ENCODE data around the gene ARF1.

The ARF1 gene

DNA sequence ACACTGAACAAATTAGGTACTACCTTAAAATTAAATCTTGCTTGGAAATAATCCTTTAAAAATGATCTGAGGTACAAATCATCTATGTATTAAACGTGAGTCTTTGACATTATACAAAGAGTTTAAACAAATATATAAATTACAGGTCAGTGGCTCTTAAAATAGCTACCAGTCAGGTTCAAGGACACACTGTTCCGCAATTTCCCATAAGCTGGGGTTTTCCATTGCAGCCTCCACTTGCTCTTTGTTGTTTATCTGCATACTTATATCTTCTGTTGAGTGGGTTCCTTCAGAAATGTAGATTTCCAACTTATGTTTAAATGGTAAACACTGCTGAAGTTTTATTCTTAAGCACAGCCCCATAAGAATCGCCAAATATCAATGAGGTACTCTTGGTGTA lies 32.3 kb downstream of the ARF1 start:
- H3K4me1 ChIP-seq = peaks cover 0 to 13% (median 5%) of the 10 kb centered on the region in 4 donors
- H3K27ac ChIP-seq = no peak overlapping the region
- DNase-seq = no peak
- H3K9me3 ChIP-seq = no peaks in the 10 kb centered on the region
- no peaks in the 10 kb centered on the region for H3K36me3 ChIP-seq
- H3K27me3 ChIP-seq = no peaks in the 10 kb centered on the region
- intact Hi-C loops (cut with DNase I; ENCODE audit: low total_unique reads) = no loop called here
- no peak overlapping the region for H3K4me3 ChIP-seq
- TF ChIP-seq, protein P1, sequence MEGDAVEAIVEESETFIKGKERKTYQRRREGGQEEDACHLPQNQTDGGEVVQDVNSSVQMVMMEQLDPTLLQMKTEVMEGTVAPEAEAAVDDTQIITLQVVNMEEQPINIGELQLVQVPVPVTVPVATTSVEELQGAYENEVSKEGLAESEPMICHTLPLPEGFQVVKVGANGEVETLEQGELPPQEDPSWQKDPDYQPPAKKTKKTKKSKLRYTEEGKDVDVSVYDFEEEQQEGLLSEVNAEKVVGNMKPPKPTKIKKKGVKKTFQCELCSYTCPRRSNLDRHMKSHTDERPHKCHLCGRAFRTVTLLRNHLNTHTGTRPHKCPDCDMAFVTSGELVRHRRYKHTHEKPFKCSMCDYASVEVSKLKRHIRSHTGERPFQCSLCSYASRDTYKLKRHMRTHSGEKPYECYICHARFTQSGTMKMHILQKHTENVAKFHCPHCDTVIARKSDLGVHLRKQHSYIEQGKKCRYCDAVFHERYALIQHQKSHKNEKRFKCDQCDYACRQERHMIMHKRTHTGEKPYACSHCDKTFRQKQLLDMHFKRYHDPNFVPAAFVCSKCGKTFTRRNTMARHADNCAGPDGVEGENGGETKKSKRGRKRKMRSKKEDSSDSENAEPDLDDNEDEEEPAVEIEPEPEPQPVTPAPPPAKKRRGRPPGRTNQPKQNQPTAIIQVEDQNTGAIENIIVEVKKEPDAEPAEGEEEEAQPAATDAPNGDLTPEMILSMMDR (IDR thresholded peaks at IDR 0.05) = no peak

DNA sequence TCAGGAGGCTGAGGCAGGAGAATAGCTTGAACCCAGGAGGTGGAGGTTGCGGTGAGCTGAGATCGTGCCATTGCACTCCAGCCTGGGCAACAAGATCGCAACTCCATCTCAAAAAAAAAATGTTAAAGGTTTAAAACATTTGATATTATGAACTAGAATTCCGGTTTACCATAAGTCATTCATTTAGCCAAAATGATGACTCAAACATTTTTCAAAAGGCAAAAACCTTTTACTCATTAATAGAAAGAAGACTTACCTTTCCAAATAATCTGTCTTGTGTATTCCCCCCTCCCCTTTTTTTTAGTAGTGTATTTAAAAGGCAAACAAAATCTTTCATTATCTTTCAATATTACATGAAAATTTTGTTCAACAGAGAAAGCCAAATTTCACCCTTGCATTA lies 34.8 kb downstream of the ARF1 start:
- no peak for DNase-seq
- H3K27me3 ChIP-seq = no peaks in the 10 kb centered on the region
- TF ChIP-seq, protein P1 (IDR thresholded peaks at IDR 0.05) = no peak
- no peak overlapping the region for H3K27ac ChIP-seq
- no peaks in the 10 kb centered on the region for H3K9me3 ChIP-seq
- intact Hi-C loops (cut with DNase I; ENCODE audit: low total_unique reads) = no loop called here
- H3K4me1 ChIP-seq = peaks cover 0 to 14% (median 3%) of the 10 kb centered on the region in 4 donors
- no peaks in the 10 kb centered on the region for H3K36me3 ChIP-seq
- H3K4me3 ChIP-seq = no peak overlapping the region

DNA sequence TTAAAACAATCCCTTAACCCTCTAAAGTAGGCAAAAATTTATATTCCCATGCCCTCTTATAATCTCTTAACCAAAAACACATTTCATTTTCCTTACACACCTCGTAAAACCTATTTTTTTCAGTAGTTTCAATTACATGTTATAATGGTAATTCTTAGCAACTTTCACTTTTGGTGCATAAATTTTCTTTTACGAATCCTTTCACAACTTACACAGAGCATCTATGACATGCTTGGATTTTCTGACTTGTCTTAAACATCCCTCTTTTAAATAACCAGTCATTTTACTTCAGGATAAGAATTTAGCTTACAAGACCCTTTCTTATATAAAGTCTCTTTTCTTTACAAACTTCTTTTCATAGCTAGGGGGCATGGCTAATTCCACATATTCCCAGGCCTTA lies 35.5 kb downstream of the ARF1 start:
- intact Hi-C loops (cut with DNase I; ENCODE audit: low total_unique reads) = no loop called here
- peaks cover 0 to 14% (median 3%) of the 10 kb centered on the region in 4 donors for H3K4me1 ChIP-seq
- DNase-seq = no peak

DNA sequence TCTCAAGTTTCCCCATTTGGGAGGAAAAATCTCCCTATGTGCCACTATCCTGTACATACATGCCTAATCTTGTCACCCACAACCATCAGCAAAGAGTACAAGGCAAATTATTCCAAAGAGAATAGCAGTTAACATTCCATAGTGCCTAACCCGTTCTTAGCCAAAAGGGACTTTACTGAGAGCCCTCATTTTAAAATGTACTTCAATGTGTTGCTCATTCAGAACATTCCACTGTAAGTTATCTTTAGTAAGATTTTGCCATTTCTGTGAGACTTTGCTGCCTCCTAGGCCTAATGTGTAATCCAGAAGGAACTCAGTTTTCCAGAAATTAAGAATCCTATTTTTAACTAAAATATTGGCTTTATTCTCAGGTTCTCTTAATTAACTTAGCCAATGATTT lies 37.8 kb downstream of the ARF1 start:
- H3K27me3 ChIP-seq = no peaks in the 10 kb centered on the region
- intact Hi-C loops (cut with DNase I; ENCODE audit: low total_unique reads) = no loop called here
- peak overlapping the region in 1 of 2 donors; percentile 20 for H3K27ac ChIP-seq
- DNase-seq = no peak
- TF ChIP-seq, protein P1 (IDR thresholded peaks at IDR 0.05) = no peak
- H3K4me1 ChIP-seq = peaks cover 0 to 14% (median 3%) of the 10 kb centered on the region in 4 donors
- H3K9me3 ChIP-seq = no peaks in the 10 kb centered on the region
- H3K36me3 ChIP-seq = no peaks in the 10 kb centered on the region
- H3K4me3 ChIP-seq = no peak overlapping the region

More for the DNA sequence above, 35.5 kb downstream of the ARF1 start:
- Histone ChIP-seq H3K36me3 (no peaks in the 10 kb centered on the region), H3K4me3 (no peak overlapping the region), H3K27me3 (no peaks in the 10 kb centered on the region), H3K9me3 (no peaks in the 10 kb centered on the region), H3K27ac (no peak overlapping the region)
- TF ChIP-seq, protein P1 (IDR thresholded peaks at IDR 0.05) = no peak

DNA sequence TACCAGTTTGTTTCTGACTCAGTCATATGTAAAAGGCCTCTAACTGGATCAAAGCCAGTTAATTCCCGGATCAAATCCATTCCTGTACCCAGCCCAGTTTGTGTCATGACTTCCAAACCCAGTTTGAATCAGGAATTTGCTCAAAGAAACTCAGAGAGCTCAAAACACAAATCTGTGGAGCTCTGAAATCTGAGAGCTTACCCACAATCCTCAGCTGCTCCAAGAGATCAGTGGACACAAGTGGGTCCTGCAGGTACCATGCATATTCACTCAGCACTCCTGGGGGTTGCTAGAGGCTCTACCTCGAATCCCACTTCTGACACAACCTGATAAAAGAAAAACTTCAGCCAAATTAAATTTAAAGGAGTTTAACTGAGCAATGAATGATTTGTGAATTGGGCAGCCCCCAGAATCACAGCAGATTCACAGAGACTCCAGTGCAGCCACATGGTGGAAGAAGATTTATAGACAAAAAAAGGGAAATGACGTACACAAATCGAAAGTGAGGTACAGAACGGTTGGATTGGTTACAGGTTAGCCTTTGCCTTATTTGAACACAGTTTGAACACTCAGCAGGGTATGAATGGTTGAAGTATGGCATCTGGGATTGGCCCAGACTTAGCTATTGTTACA lies 38.5 kb downstream of the ARF1 start:
- no peaks in the 10 kb centered on the region for H3K27me3 ChIP-seq
- no peaks in the 10 kb centered on the region for H3K9me3 ChIP-seq
- peak overlapping the region in 1 of 2 donors; percentile 20 for H3K27ac ChIP-seq
- peaks cover 0 to 14% (median 3%) of the 10 kb centered on the region in 4 donors for H3K4me1 ChIP-seq
- TF ChIP-seq, protein P1 (IDR thresholded peaks at IDR 0.05) = no peak
- intact Hi-C loops (cut with DNase I; ENCODE audit: low total_unique reads) = no loop called here
- no peak overlapping the region for H3K4me3 ChIP-seq
- no peak for DNase-seq
- no peaks in the 10 kb centered on the region for H3K36me3 ChIP-seq
